Bronchus fibroblast of lung (primary cell): Measurements from ENCODE around the gene ZSCAN10. TPM values are rescaled to one million over a fixed set of nuclear protein-coding genes. Genes with fewer than 3 reads are reported as not detected.

Experiments
- total RNA-seq: library from RNA; depleted of rRNA; stranded (reverse); fragments of >200 nt; gene quantifications from 2 replicates; pipeline ENCODE4 v1.2.3, GENCODE V29; 2015

The ZSCAN10 gene
- not detected in 2 replicates for total RNA-seq

GRCh38 chr16:3098459-3099394 is at the start of gene ZSCAN10:
Gene ZSCAN10, minus strand, starts transcription at chr16:3099294. Its CDS starts 6,357 bp downstream, at chr16:3092937.

GRCh38 chr16:3134338-3135125 is 35.4 kb upstream of the ZSCAN10 start, which contains the start of gene ZNF213:
Gene ZNF213, plus strand, starts transcription at chr16:3135029. Its CDS starts 2,252 bp downstream, at chr16:3137281.

GRCh38 chr16:3112058-3112880 is 13.2 kb upstream of the ZSCAN10 start, which contains the start of gene ZNF205:
Gene ZNF205, plus strand, starts transcription at chr16:3112586. Its CDS starts 845 bp downstream, at chr16:3113431.

GRCh38 chr16:3065069-3065741 is 33.9 kb downstream of the ZSCAN10 start, which contains the start of gene IL32:
Gene IL32, plus strand, starts transcription at chr16:3065640. Its CDS starts 172 bp downstream, at chr16:3065812.

GRCh38 chr16:3045758-3046640 is 53.1 kb downstream of the ZSCAN10 start, which contains the start of gene MMP25:
Gene MMP25, plus strand, starts transcription at chr16:3046561. Its CDS starts 357 bp downstream, at chr16:3046918.

Other genes with a start within 250 kb of the ZSCAN10 start
- not detected in 2 replicates for gene PRSS22, start 241.1 kb downstream of the ZSCAN10 start, total RNA-seq
- gene FLYWCH2, start 216.1 kb downstream of the ZSCAN10 start, total RNA-seq: 72.8 and 91.0 TPM in 2 replicates
- gene FLYWCH1, start 187.4 kb downstream of the ZSCAN10 start, total RNA-seq: 34.6 and 35.1 TPM in 2 replicates
- gene KREMEN2, start 135.0 kb downstream of the ZSCAN10 start, total RNA-seq: 0.15 TPM in 1 of 2 replicates, not detected in the other
- gene PAQR4, start 129.9 kb downstream of the ZSCAN10 start, total RNA-seq: 19.6 and 24.9 TPM in 2 replicates
- 47.6 and 51.1 TPM in 2 replicates for gene PKMYT1, start 118.8 kb downstream of the ZSCAN10 start, total RNA-seq
- gene CLDN9, start 86.4 kb downstream of the ZSCAN10 start, total RNA-seq: not detected in 2 replicates
- 0.15 and 0.17 TPM in 2 replicates for gene CLDN6, start 81.1 kb downstream of the ZSCAN10 start, total RNA-seq
- gene TNFRSF12A, start 78.9 kb downstream of the ZSCAN10 start, total RNA-seq: 376 and 378 TPM in 2 replicates
- gene HCFC1R1, start 75.4 kb downstream of the ZSCAN10 start, total RNA-seq: 59.5 and 72.5 TPM in 2 replicates
- 39.4 and 46.1 TPM in 2 replicates for gene THOC6, start 75.3 kb downstream of the ZSCAN10 start, total RNA-seq
- gene BICDL2, start 62.4 kb downstream of the ZSCAN10 start, total RNA-seq: not detected in 2 replicates
- gene MMP25, start 52.7 kb downstream of the ZSCAN10 start, total RNA-seq: under 0.01 TPM in 2 replicates
- 24.1 and 25.2 TPM in 2 replicates for gene IL32, start 33.7 kb downstream of the ZSCAN10 start, total RNA-seq
- gene ZNF205, start 13.3 kb upstream of the ZSCAN10 start, total RNA-seq: 13.8 and 14.6 TPM in 2 replicates
- 4.2 TPM in 2 replicates for gene ZNF213, start 35.7 kb upstream of the ZSCAN10 start, total RNA-seq
- gene OR1F1, start 88.9 kb upstream of the ZSCAN10 start, total RNA-seq: not detected in 2 replicates
- gene ZNF200, start 135.9 kb upstream of the ZSCAN10 start, total RNA-seq: 3.4 and 4.0 TPM in 2 replicates
- gene MEFV, start 157.3 kb upstream of the ZSCAN10 start, total RNA-seq: not detected in 2 replicates
- 18.3 and 19.7 TPM in 2 replicates for gene ZNF263, start 184.2 kb upstream of the ZSCAN10 start, total RNA-seq
- 2.5 and 2.7 TPM in 2 replicates for gene TIGD7, start 206.1 kb upstream of the ZSCAN10 start, total RNA-seq
- gene ZNF75A, start 206.2 kb upstream of the ZSCAN10 start, total RNA-seq: 11.6 and 12.5 TPM in 2 replicates